ENCODE results near the gene ENTPD1. TPM values are rescaled to one million over a fixed set of nuclear protein-coding genes. Genes with fewer than 3 reads are reported as not detected.

Gene ENTPD1
- total and polyA plus RNA-seq, 9 of the 15 experiments (the other 6 are each of a cell fraction or from before 2014, with no cell fraction given), result 0.07 to 1.5 (median 0.37) TPM

DNA sequence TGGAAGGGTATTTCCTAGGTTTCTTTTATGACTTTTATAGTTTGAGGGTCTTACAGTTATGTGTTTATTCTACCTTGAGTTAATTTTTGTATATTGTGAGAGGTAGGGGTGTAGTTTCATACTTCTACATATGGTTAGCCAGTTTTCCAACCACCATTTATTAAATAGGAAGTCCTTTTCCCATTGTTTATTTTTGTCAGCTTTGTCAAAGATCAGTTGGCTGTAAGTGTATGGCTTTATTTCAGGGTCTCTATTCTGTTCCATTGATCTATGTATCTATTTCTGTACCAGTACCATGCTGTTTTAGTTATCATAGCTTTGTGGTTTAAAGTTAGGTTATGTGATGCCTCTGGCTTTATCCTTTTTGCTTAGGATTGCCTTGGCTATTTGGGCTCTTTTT lies 79.9 kb downstream of the ENTPD1 start:
- no TSS peak for BruUV-seq (replicated peaks)
- ChIA-PET CTCF (ENCODE audit: low intra/inter-chr PET ratio) (no interaction called here), POLR2A (no interaction called here)
- Histone ChIP-seq H4K20me1 (replicated peaks; ENCODE audit: control insufficient read depth, insufficient read depth, low read length) (no peaks in the 10 kb centered on the region), H3K9ac (ENCODE audit: insufficient read depth in 1 of 2, low read depth in 2 of 2, low read length in 2 of 2) (no peak overlapping the region), H3K9me1 (ENCODE audit: control insufficient read depth, insufficient read depth, low read length) (no peaks in the 10 kb centered on the region), H2AFZ (ENCODE audit: low read depth, low read length) (no peak overlapping the region), H3K4me1 (replicated peaks in 1 of 2; ENCODE audit: control insufficient read depth in 2 of 2, insufficient read depth in 2 of 2, low read length in 2 of 2) (no peaks in the 10 kb centered on the region), H3K79me2 (ENCODE audit: control insufficient read depth, insufficient read depth, low read length) (no peaks in the 10 kb centered on the region), H3K9me3 (replicated peaks; ENCODE audit: control insufficient read depth, insufficient read depth, low read depth, low read length) (no peaks in the 10 kb centered on the region), H3K4me3 (no peak overlapping the region), H3K4me2 (ENCODE audit: insufficient read depth, low read length) (no peak overlapping the region), H3K27ac (ENCODE audit: extremely low read depth, low read depth, low read length) (no peak overlapping the region), H3K36me3 (ENCODE audit: control insufficient read depth, insufficient read depth, low read length) (no peaks in the 10 kb centered on the region), H3K27me3 (ENCODE audit: control insufficient read depth in 2 of 2, insufficient read depth in 2 of 2, low read length in 2 of 2) (no peaks in the 10 kb centered on the region)
- FAIRE-seq (no peak), DNase-seq (ENCODE audit: extremely low read depth in 1 of 4, low spot score in 3 of 4) (no peak), ATAC-seq (no peak)
- TF ChIP-seq TCF7L2 (IDR thresholded peaks at IDR 0.05; ENCODE audit: low read depth, low read length) (no peak), ZBTB8A (IDR thresholded peaks at IDR 0.05; ENCODE audit: partially characterized antibody) (no peak), POLR2AphosphoS2 (IDR thresholded peaks at IDR 0.05; ENCODE audit: low read length) (no peak), NRF1 (conservative IDR thresholded peaks at IDR 0.05 in 1 of 2, IDR thresholded peaks at IDR 0.05 in 1 of 2) (no peak), EP300 (IDR thresholded peaks at IDR 0.05; ENCODE audit: low read length) (no peak), CCNT2 (IDR thresholded peaks at IDR 0.05; ENCODE audit: borderline replicate concordance, extremely low read depth, insufficient read length, low read depth, low read length) (no peak), BRCA1 (IDR thresholded peaks at IDR 0.05) (no peak), BRCA1 (CRISPR knock-in tag; IDR thresholded peaks at IDR 0.05) (no peak), ZNF695 (CRISPR knock-in tag; IDR thresholded peaks at IDR 0.05) (no peak), TRIM25 (IDR thresholded peaks at IDR 0.05; ENCODE audit: borderline replicate concordance) (no peak), E2F1 (CRISPR knock-in tag; IDR thresholded peaks at IDR 0.05) (no peak), NFIC (IDR thresholded peaks at IDR 0.05) (no peak), THRA (IDR thresholded peaks at IDR 0.05) (no peak), RBM17 (IDR thresholded peaks at IDR 0.05; ENCODE audit: borderline replicate concordance, low read depth, low read length) (no peak)
- TF ChIP-seq, protein P1, sequence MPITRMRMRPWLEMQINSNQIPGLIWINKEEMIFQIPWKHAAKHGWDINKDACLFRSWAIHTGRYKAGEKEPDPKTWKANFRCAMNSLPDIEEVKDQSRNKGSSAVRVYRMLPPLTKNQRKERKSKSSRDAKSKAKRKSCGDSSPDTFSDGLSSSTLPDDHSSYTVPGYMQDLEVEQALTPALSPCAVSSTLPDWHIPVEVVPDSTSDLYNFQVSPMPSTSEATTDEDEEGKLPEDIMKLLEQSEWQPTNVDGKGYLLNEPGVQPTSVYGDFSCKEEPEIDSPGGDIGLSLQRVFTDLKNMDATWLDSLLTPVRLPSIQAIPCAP (CRISPR knock-in tag; IDR thresholded peaks at IDR 0.05; ENCODE audit: borderline replicate concordance), result no peak
- in situ Hi-C loops (cut with MboI), result loop anchor here (25.0 kb wide), 1 partner anchor 449 kb away; no protein-coding TSS in a partner anchor
- intact Hi-C loops (cut with micrococcal nuclease), result no loop called here

All from K562 (cell line).